Inflammatory macrophage (primary cell): Measurements from ENCODE around the gene MYO7B.

Experiments
- DNase-seq, 2 donors: peaks; one replicate each; pipeline ENCODE4 v3.0.0-alpha.2; 2020 to 2022

Gene MYO7B

DNA sequence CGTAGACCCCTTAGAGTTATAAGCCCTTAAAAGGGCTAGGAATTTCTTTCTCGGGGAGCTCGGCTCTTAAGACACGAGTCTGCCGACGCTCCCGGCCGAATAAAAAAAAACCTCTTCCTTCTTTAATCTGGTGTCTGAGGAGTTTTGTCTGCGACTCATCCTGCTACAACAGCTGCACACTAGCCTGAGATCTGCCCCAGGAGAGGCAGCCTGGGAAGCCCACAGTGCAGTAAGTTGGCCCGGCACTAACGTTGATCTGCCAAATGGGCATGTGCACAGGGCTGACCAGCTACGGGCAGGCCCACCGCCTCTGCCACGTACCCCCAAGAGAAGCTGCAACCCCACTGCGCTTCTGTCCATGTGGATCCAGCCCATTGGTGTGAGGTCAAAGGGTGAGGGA is 148.3 kb downstream of the MYO7B start:
- no peak for DNase-seq

DNA sequence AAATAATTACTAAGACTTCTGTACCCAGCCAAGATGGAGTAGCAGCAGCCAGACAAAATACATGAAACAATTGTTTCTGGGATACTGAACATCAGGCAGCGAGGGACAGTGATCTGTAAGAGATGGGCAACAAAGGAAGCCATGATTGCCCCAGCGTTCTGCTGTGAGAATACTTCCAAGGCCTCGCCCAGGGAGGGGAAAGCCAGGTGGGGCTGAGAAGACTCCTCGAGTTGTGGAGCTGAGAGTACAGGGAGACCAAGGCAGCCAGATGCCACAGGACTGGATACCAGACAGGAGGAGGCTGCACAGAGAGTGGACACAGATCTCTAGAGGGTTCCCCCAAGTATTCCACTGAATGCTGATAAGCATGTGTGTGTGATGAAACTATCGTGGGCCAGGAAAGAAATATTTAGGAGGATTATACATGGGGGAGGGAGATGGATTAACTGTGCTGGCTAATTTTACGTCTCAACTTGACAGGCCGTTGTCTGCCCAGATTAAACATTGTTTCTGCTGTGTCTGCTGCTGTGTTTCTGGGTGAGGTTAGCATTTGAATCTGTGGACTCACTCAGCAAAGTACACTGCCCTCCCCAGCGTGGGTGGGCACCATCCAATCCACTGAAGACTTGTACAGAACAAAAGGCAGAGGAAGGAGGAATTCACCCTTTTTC is 150.1 kb downstream of the MYO7B start:
- no peak for DNase-seq
